HepG2 (cell line): ENCODE data around the gene LMF2. TPM values are rescaled to one million over a fixed set of nuclear protein-coding genes. Genes with fewer than 3 reads are reported as not detected.
A peak's percentile ranks its signal among the peaks of the same experiment; 100 is the strongest.

ENCODE experiments used
- AHR ChIP-seq: IDR thresholded peaks from 2 replicates; pipeline ENCODE4 v1.6.1; 2018; ENCODE audit warnings: missing genetic modification reagents, missing compliant biosample characterization
- FOXC1 ChIP-seq: sonication (generic); formaldehyde crosslinking; IDR thresholded peaks from 2 replicates; pipeline ENCODE4 v1.8.0; 2022; ENCODE audit warnings: mild to moderate bottlenecking, missing genetic modification reagents, borderline replicate concordance
- HNF4A ChIP-seq: sonication (generic); formaldehyde crosslinking; IDR thresholded peaks from 2 replicates; pipeline ENCODE4 v1.4.0; 2020; ENCODE audit warnings: missing genetic modification reagents
- KLF15 ChIP-seq: sonication (generic); formaldehyde crosslinking; IDR thresholded peaks from 2 replicates; pipeline ENCODE4 v1.8.1; 2023; ENCODE audit warnings: borderline replicate concordance, mild to moderate bottlenecking, inconsistent platforms, missing genetic modification reagents, mixed read lengths
- KLF9 ChIP-seq: IDR thresholded peaks from 2 replicates; pipeline ENCODE4 v1.6.1; 2016; ENCODE audit warnings: low read depth
- NRL ChIP-seq: sonication (generic); formaldehyde crosslinking; IDR thresholded peaks from 2 replicates; pipeline ENCODE4 v1.5.0; 2020; ENCODE audit warnings: missing genetic modification reagents, mild to moderate bottlenecking, moderate library complexity, borderline replicate concordance
- PITX1 ChIP-seq: sonication (generic); formaldehyde crosslinking; IDR thresholded peaks from 2 replicates; pipeline ENCODE4 v1.5.1; 2020; ENCODE audit warnings: mild to moderate bottlenecking, missing genetic modification reagents
- REPIN1 ChIP-seq: sonication (generic); formaldehyde crosslinking; IDR thresholded peaks from 2 replicates; pipeline ENCODE4 v1.8.0; 2022; ENCODE audit warnings: missing genetic modification reagents, low read depth, mild to moderate bottlenecking, borderline replicate concordance
- SALL2 ChIP-seq: sonication (generic); formaldehyde crosslinking; IDR thresholded peaks from 2 replicates; pipeline ENCODE4 v1.8.1; 2023; ENCODE audit warnings: mild to moderate bottlenecking, missing genetic modification reagents, inconsistent platforms
- SRF ChIP-seq: IDR thresholded peaks from 2 replicates; pipeline ENCODE4 v1.6.1; 2011; ENCODE audit warnings: mild to moderate bottlenecking, low read depth, low read length, moderate library complexity
- SYNCRIP ChIP-seq: fragments of 200-400 bp; formaldehyde crosslinking; IDR thresholded peaks from 2 replicates; pipeline ENCODE4 v1.6.1; 2018; ENCODE audit warnings: mild to moderate bottlenecking, low read depth, low read length; ENCODE audit not compliant: insufficient read depth
- XRCC5 ChIP-seq: fragments of 200-400 bp; formaldehyde crosslinking; optimal IDR thresholded peaks from 2 replicates; pipeline ENCODE3; 2017; ENCODE audit warnings: mild to moderate bottlenecking, low read length
- ZMYM4 ChIP-seq: sonication (generic); formaldehyde crosslinking; IDR thresholded peaks from 2 replicates; pipeline ENCODE4 v1.8.1; 2023; ENCODE audit warnings: mild to moderate bottlenecking, missing genetic modification reagents
- ZNF121 ChIP-seq: sonication (generic); formaldehyde crosslinking; IDR thresholded peaks from 2 replicates; pipeline ENCODE4 v1.5.0; 2020; ENCODE audit warnings: mild to moderate bottlenecking, missing genetic modification reagents
- ZNF124 ChIP-seq: sonication (generic); formaldehyde crosslinking; IDR thresholded peaks from 2 replicates; pipeline ENCODE4 v1.4.0; 2020; ENCODE audit warnings: missing genetic modification reagents
- ZNF235 ChIP-seq: sonication (generic); formaldehyde crosslinking; IDR thresholded peaks from 2 replicates; pipeline ENCODE4 v1.8.1; 2023; ENCODE audit warnings: mild to moderate bottlenecking, missing genetic modification reagents, borderline replicate concordance
- ZNF274 ChIP-seq: sonication (generic); formaldehyde crosslinking; IDR thresholded peaks from 2 replicates; pipeline ENCODE4 v1.5.1; 2020; ENCODE audit warnings: mild to moderate bottlenecking, missing genetic modification reagents
- ZNF354B ChIP-seq: sonication (generic); formaldehyde crosslinking; IDR thresholded peaks from 2 replicates; pipeline ENCODE4 v1.8.0; 2022; ENCODE audit warnings: mild to moderate bottlenecking, missing genetic modification reagents
- ZNF446 ChIP-seq: sonication (generic); formaldehyde crosslinking; IDR thresholded peaks from 2 replicates; pipeline ENCODE4 v1.5.0; 2020; ENCODE audit warnings: mild to moderate bottlenecking, missing genetic modification reagents
- ZNF530 ChIP-seq: sonication (generic); formaldehyde crosslinking; IDR thresholded peaks from 2 replicates; pipeline ENCODE4 v1.5.0; 2020; ENCODE audit warnings: low read depth, mild to moderate bottlenecking, missing genetic modification reagents
- ZNF547 ChIP-seq: sonication (generic); formaldehyde crosslinking; IDR thresholded peaks from 2 replicates; pipeline ENCODE4 v1.5.1; 2020; ENCODE audit warnings: mild to moderate bottlenecking, missing genetic modification reagents
- ZNF549 ChIP-seq: sonication (generic); formaldehyde crosslinking; IDR thresholded peaks from 2 replicates; pipeline ENCODE4 v1.5.0; 2020; ENCODE audit warnings: missing genetic modification reagents
- ZNF775 ChIP-seq: sonication (generic); formaldehyde crosslinking; IDR thresholded peaks from 2 replicates; pipeline ENCODE4 v1.4.0; 2020; ENCODE audit warnings: missing genetic modification reagents, mild to moderate bottlenecking, moderate library complexity, borderline replicate concordance
- polyA plus RNA-seq, 8 experiments: library from polyadenylated mRNA; depleted of rRNA in 3 of 8; stranded (reverse) in 7 of 8; unstranded in 1 of 8; fragments of >200 nt; fragmentation: Illumina TruSeq in 4 of 8; extraction: Trizol in 4 of 8; gene quantifications; 2 replicates each; pipeline versions ENCODE4 v1.2.1 to v1.2.3, GENCODE V29; 2011 to 2016; ENCODE audit warnings: low read depth in 4 of 8, missing spikeins in 1 of 8, mixed read lengths in 1 of 8; ENCODE audit not compliant: insufficient read depth in 1 of 8
- total RNA-seq, 5 experiments: library from RNA; depleted of rRNA; stranded (reverse); fragments of >200 nt; fragmentation: Illumina TruSeq; extraction: Trizol; gene quantifications; 2 replicates each; pipeline ENCODE4 v1.2.3, GENCODE V29; 2016; ENCODE audit warnings: low read depth in 1 of 5
- TF ChIP-seq, protein P1 (sequence below): sonication (generic); formaldehyde crosslinking; IDR thresholded peaks from 2 replicates; pipeline ENCODE4 v1.8.0; 2022; ENCODE audit warnings: mild to moderate bottlenecking, missing genetic modification reagents, moderate library complexity
- TF ChIP-seq, protein P2 (sequence below): sonication (generic); formaldehyde crosslinking; IDR thresholded peaks from 2 replicates; pipeline ENCODE4 v1.4.0; 2020; ENCODE audit warnings: missing genetic modification reagents, borderline replicate concordance
- TF ChIP-seq, protein P3 (sequence below): sonication (generic); formaldehyde crosslinking; IDR thresholded peaks from 2 replicates; pipeline ENCODE4 v1.5.1; 2020; ENCODE audit warnings: missing genetic modification reagents, mild to moderate bottlenecking, borderline replicate concordance
- TF ChIP-seq, protein P4 (sequence below): sonication (generic); formaldehyde crosslinking; IDR thresholded peaks from 2 replicates; pipeline ENCODE4 v1.5.0; 2020; ENCODE audit warnings: missing genetic modification reagents

Gene LMF2
- total and polyA plus RNA-seq, 2 of the 13 experiments (the other 11 are each of a cell fraction or from before 2014, with no cell fraction given): 23.3 to 30.6 TPM

DNA sequence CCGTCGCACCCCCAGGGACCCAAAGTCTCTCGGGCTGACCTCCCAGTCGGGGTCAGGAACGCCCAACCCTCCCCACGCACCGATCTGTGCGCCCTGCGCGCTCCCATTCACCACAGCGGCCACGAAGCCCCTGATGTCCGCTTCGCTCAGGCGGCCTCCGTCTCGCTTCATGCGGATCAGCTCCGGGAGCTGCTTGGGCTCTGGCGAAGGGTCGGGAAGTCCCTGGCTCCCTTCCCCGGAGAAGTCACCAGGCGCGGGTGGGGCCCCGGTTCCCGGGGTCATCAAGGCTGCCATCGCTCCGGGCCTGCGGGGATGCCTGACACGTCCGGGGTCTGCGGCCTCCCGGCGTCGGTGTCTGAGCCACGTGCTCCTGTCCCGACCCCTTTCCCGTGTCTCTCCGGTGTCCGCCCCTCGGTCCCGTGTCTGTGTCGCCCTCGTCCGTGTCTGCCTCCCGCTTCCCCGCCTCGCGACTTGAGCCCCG, 22.0 kb upstream of the LMF2 start (continued):
- TF ChIP-seq KLF15 (no peak; the same call in 1 of the 2 replicates), ZNF530 (CRISPR knock-in tag) (no peak), REPIN1 (CRISPR knock-in tag) (no peak), ZNF446 (no peak), FOXC1 (CRISPR knock-in tag) (no peak), XRCC5 (no peak), NRL (CRISPR knock-in tag) (peak; percentile 69; the same call in 1 of the 2 replicates), ZNF354B (CRISPR knock-in tag) (no peak), ZNF274 (CRISPR knock-in tag) (no peak), KLF9 (CRISPR knock-in tag) (no peak), ZNF121 (CRISPR knock-in tag) (no peak), ZNF549 (CRISPR knock-in tag) (no peak), ZNF547 (CRISPR knock-in tag) (no peak), ZNF775 (no peak), PITX1 (peak; percentile 53), ZNF124 (CRISPR knock-in tag) (no peak), AHR (CRISPR knock-in tag) (no peak), ZNF235 (peak; percentile 28; the same call in 1 of the 2 replicates), SRF (no peak), SALL2 (CRISPR knock-in tag) (no peak), HNF4A (CRISPR knock-in tag) (no peak), ZMYM4 (CRISPR knock-in tag) (no peak), SYNCRIP (no peak)
- TF ChIP-seq, protein P1, sequence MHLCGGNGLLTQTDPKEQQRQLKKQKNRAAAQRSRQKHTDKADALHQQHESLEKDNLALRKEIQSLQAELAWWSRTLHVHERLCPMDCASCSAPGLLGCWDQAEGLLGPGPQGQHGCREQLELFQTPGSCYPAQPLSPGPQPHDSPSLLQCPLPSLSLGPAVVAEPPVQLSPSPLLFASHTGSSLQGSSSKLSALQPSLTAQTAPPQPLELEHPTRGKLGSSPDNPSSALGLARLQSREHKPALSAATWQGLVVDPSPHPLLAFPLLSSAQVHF (CRISPR knock-in tag): no peak
- TF ChIP-seq, protein P2, sequence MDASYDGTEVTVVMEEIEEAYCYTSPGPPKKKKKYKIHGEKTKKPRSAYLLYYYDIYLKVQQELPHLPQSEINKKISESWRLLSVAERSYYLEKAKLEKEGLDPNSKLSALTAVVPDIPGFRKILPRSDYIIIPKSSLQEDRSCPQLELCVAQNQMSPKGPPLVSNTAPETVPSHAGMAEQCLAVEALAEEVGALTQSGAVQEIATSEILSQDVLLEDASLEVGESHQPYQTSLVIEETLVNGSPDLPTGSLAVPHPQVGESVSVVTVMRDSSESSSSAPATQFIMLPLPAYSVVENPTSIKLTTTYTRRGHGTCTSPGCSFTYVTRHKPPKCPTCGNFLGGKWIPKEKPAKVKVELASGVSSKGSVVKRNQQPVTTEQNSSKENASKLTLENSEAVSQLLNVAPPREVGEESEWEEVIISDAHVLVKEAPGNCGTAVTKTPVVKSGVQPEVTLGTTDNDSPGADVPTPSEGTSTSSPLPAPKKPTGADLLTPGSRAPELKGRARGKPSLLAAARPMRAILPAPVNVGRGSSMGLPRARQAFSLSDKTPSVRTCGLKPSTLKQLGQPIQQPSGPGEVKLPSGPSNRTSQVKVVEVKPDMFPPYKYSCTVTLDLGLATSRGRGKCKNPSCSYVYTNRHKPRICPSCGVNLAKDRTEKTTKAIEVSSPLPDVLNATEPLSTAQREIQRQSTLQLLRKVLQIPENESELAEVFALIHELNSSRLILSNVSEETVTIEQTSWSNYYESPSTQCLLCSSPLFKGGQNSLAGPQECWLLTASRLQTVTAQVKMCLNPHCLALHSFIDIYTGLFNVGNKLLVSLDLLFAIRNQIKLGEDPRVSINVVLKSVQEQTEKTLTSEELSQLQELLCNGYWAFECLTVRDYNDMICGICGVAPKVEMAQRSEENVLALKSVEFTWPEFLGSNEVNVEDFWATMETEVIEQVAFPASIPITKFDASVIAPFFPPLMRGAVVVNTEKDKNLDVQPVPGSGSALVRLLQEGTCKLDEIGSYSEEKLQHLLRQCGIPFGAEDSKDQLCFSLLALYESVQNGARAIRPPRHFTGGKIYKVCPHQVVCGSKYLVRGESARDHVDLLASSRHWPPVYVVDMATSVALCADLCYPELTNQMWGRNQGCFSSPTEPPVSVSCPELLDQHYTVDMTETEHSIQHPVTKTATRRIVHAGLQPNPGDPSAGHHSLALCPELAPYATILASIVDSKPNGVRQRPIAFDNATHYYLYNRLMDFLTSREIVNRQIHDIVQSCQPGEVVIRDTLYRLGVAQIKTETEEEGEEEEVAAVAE (CRISPR knock-in tag): no peak
- TF ChIP-seq, protein P3, sequence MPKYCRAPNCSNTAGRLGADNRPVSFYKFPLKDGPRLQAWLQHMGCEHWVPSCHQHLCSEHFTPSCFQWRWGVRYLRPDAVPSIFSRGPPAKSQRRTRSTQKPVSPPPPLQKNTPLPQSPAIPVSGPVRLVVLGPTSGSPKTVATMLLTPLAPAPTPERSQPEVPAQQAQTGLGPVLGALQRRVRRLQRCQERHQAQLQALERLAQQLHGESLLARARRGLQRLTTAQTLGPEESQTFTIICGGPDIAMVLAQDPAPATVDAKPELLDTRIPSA (CRISPR knock-in tag): no peak
- TF ChIP-seq, protein P4, sequence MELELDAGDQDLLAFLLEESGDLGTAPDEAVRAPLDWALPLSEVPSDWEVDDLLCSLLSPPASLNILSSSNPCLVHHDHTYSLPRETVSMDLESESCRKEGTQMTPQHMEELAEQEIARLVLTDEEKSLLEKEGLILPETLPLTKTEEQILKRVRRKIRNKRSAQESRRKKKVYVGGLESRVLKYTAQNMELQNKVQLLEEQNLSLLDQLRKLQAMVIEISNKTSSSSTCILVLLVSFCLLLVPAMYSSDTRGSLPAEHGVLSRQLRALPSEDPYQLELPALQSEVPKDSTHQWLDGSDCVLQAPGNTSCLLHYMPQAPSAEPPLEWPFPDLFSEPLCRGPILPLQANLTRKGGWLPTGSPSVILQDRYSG: no peak
